Natural killer cell (primary cell): ENCODE results near the gene POC1B. TPM values are rescaled to one million over a fixed set of nuclear protein-coding genes. Genes with fewer than 3 reads are reported as not detected.

ENCODE experiments used
- ATAC-seq, 3 donors: fragments of 150-1000 bp in 2 of 3; fragments of 200-7000 bp in 1 of 3; cut with Tn5 transposase; 1 replicate in 1 of 3; 2 replicates in 2 of 3; pipeline ENCODE4 v1.10.0; 2021; ENCODE audit warnings: mild to moderate bottlenecking in 2 of 3, moderate library complexity in 2 of 3
- DNase-seq, 2 donors: peaks; one replicate each; pipeline versions ENCODE4 v3.0.0 to v3.0.0-alpha.2; 2013 to 2021; ENCODE audit warnings: mixed read lengths in 1 of 2
- H3K27ac ChIP-seq: one replicate; pipeline ENCODE4 v1.5.1; 2013; ENCODE audit warnings: mild to moderate bottlenecking, low read length
- H3K27me3 ChIP-seq: one replicate; pipeline ENCODE4 v1.6.1; 2013; ENCODE audit warnings: low read length; ENCODE audit not compliant: control insufficient read depth, insufficient read depth
- H3K36me3 ChIP-seq: one replicate; pipeline ENCODE4 v1.6.1; 2013; ENCODE audit warnings: low read length; ENCODE audit not compliant: control insufficient read depth, insufficient read depth
- H3K4me1 ChIP-seq: one replicate; pipeline ENCODE4 v1.6.1; 2013; ENCODE audit warnings: low read length; ENCODE audit not compliant: control insufficient read depth, insufficient read depth
- H3K4me3 ChIP-seq: one replicate; pipeline ENCODE4 v1.5.1; 2013; ENCODE audit warnings: low read length
- H3K9me3 ChIP-seq: one replicate; pipeline ENCODE4 v1.6.1; 2013; ENCODE audit warnings: low read length; ENCODE audit not compliant: control insufficient read depth, insufficient read depth
- H3K27ac Mint-ChIP-seq, 2 donors: one replicate each; pipeline ENCODE4 v1.8.0; 2022; ENCODE audit warnings: mild to moderate bottlenecking in 2 of 2, mixed read lengths in 2 of 2, moderate library complexity in 1 of 2
- H3K27me3 Mint-ChIP-seq, 2 donors: one replicate each; pipeline ENCODE4 v1.8.0; 2022; ENCODE audit warnings: low read depth in 2 of 2, mixed read lengths in 2 of 2
- H3K36me3 Mint-ChIP-seq: one replicate; pipeline ENCODE4 v1.8.0; 2022; ENCODE audit warnings: mixed read lengths
- H3K4me1 Mint-ChIP-seq, 2 donors: one replicate each; pipeline ENCODE4 v1.8.0; 2022; ENCODE audit warnings: mixed read lengths in 2 of 2
- H3K4me3 Mint-ChIP-seq: one replicate; pipeline ENCODE4 v1.8.0; 2022; ENCODE audit warnings: mild to moderate bottlenecking, moderate library complexity, mixed read lengths
- H3K9me3 Mint-ChIP-seq, 2 donors: one replicate each; pipeline ENCODE4 v1.8.0; 2022; ENCODE audit warnings: mixed read lengths in 2 of 2
- CTCF ChIP-seq: fragments of 200-600 bp; IDR thresholded peaks from one replicate; pipeline ENCODE4 v1.8.0; 2022; ENCODE audit warnings: antibody characterized with exemption
- WGBS: methylation state at CpG from one replicate; pipeline ENCODE4 v1.1.7; 2013; ENCODE audit warnings: missing lambda C conversion rate; ENCODE audit not compliant: insufficient coverage; 5-methylcytosine and 5-hydroxymethylcytosine counted together
- intact Hi-C: fragments of 100-400 bp; cut with micrococcal nuclease; formaldehyde crosslinking; loops from one replicate; pipeline ENCODE4 v1.14.2; 2022
- total RNA-seq, 4 donors: library from RNA; stranded (reverse); fragments of 120-200 nt in 1 of 4; gene quantifications; one replicate each; pipeline versions ENCODE4 v1.2.3 to v1.2.4, GENCODE V29; 2013 to 2022

The POC1B gene
- total RNA-seq, 3 donors from 2014 or later (not counting 1 experiment from before 2014, with no cell fraction given): 29.8 to 40.9 (median 38.0) TPM

- H3K4me1 Mint-ChIP-seq: no peaks in the 10 kb centered on the region
- no peak overlapping the region for H3K27ac ChIP-seq
- 92% methylated on average over 2 of the region's 2 CpGs for WGBS
- no peaks in the 10 kb centered on the region for H3K9me3 ChIP-seq
- DNase-seq: no peak
- H3K4me3 ChIP-seq: no peak overlapping the region
- TF ChIP-seq CTCF: no peak
- no peak overlapping the region for H3K27ac Mint-ChIP-seq
- H3K36me3 Mint-ChIP-seq: no peaks in the 10 kb centered on the region
- no peak for ATAC-seq
- H3K9me3 Mint-ChIP-seq: no peaks in the 10 kb centered on the region
- H3K27me3 ChIP-seq: no peaks in the 10 kb centered on the region
- no peaks in the 10 kb centered on the region for H3K4me1 ChIP-seq
- H3K36me3 ChIP-seq: no peaks in the 10 kb centered on the region
- H3K27me3 Mint-ChIP-seq: peaks cover 0 to 7% of the 10 kb centered on the region in 2 donors
- intact Hi-C loops: no loop called here
- H3K4me3 Mint-ChIP-seq: no peak overlapping the region
Observed at GRCh38 chr12:89556976-89557375, 31.1 kb upstream of the POC1B start.

GRCh38 chr12:89552376-89552775, 26.5 kb upstream of the POC1B start:
- Mint-ChIP-seq H3K4me3 (no peak overlapping the region), H3K27me3 (peaks cover 0 to 5% of the 10 kb centered on the region in 2 donors), H3K4me1 (no peaks in the 10 kb centered on the region), H3K36me3 (no peaks in the 10 kb centered on the region), H3K9me3 (no peaks in the 10 kb centered on the region), H3K27ac (no peak overlapping the region)
- H3K27me3 ChIP-seq: no peaks in the 10 kb centered on the region
- DNase-seq: no peak
- no peaks in the 10 kb centered on the region for H3K36me3 ChIP-seq
- TF ChIP-seq CTCF: no peak
- no peak overlapping the region for H3K4me3 ChIP-seq
- no peak overlapping the region for H3K27ac ChIP-seq
- no peaks in the 10 kb centered on the region for H3K4me1 ChIP-seq
- no peak for ATAC-seq
- H3K9me3 ChIP-seq: no peaks in the 10 kb centered on the region
- WGBS: 86% methylated on average over 1 of the region's 1 CpG
- intact Hi-C loops: no loop called here

GRCh38 chr12:89551747-89552146, 25.9 kb upstream of the POC1B start:
- intact Hi-C loops: no loop called here
- H3K27me3 Mint-ChIP-seq: peaks cover 0 to 4% of the 10 kb centered on the region in 2 donors
- no CpG with 5 or more reads among the region's 2 CpGs for WGBS

More at GRCh38 chr12:89551747-89552146, 25.9 kb upstream of the POC1B start:
- Histone ChIP-seq H3K27ac (no peak overlapping the region), H3K27me3 (no peaks in the 10 kb centered on the region), H3K9me3 (no peaks in the 10 kb centered on the region), H3K4me1 (no peaks in the 10 kb centered on the region), H3K4me3 (no peak overlapping the region), H3K36me3 (no peaks in the 10 kb centered on the region)
- ATAC-seq (no peak), DNase-seq (no peak)
- TF ChIP-seq CTCF: no peak
- H3K4me1 Mint-ChIP-seq: no peaks in the 10 kb centered on the region
- no peaks in the 10 kb centered on the region for H3K9me3 Mint-ChIP-seq
- H3K4me3 Mint-ChIP-seq: no peak overlapping the region
- H3K27ac Mint-ChIP-seq: no peak overlapping the region
- no peaks in the 10 kb centered on the region for H3K36me3 Mint-ChIP-seq
